ENCODE measurements around the gene DAB1.

Gene DAB1

GRCh38 chr1:57017200-57017599 lies 406.7 kb downstream of the DAB1 start:
- H3K4me1 ChIP-seq (ENCODE audit: control insufficient read depth, low read length) = no peaks in the 10 kb centered on the region
- no peak overlapping the region for H3K27ac ChIP-seq (ENCODE audit: low read depth, low read length)
- no peaks in the 10 kb centered on the region for H3K9me2 ChIP-seq (replicated peaks; ENCODE audit: control insufficient read depth, low read length)
- no peak overlapping the region for H3K4me2 ChIP-seq (ENCODE audit: low read length)
- H3K27me3 ChIP-seq (ENCODE audit: control insufficient read depth, low read length) = no peaks in the 10 kb centered on the region
- TF ChIP-seq CTCF (IDR thresholded peaks at IDR 0.05; ENCODE audit: low read depth, low read length, poor library complexity, severe bottlenecking) (no peak), EZH2phosphoT487 (IDR thresholded peaks at IDR 0.05; ENCODE audit: borderline replicate concordance, low read length) (no peak)
- H3F3A ChIP-seq (ENCODE audit: control insufficient read depth, insufficient read depth) = no peaks in the 10 kb centered on the region
- H4K20me1 ChIP-seq (ENCODE audit: control insufficient read depth, insufficient read depth, low read depth, low read length) = no peaks in the 10 kb centered on the region
- no peaks in the 10 kb centered on the region for H3K9me3 ChIP-seq (ENCODE audit: control insufficient read depth, insufficient read depth, low read length)
- H3K79me2 ChIP-seq (ENCODE audit: control insufficient read depth, low read length) = no peaks in the 10 kb centered on the region
- no peaks in the 10 kb centered on the region for H3K36me3 ChIP-seq (ENCODE audit: control insufficient read depth, low read length)
- H3K4me3 ChIP-seq (ENCODE audit: low read length) = no peak overlapping the region

GRCh38 chr1:57015071-57015470 lies 408.8 kb downstream of the DAB1 start:
- Histone ChIP-seq H3K9me3 (ENCODE audit: control insufficient read depth, insufficient read depth, low read length) (no peaks in the 10 kb centered on the region), H4K20me1 (ENCODE audit: control insufficient read depth, insufficient read depth, low read depth, low read length) (no peaks in the 10 kb centered on the region), H3K27ac (ENCODE audit: low read depth, low read length) (no peak overlapping the region), H3K27me3 (ENCODE audit: control insufficient read depth, low read length) (no peaks in the 10 kb centered on the region), H3K9me2 (replicated peaks; ENCODE audit: control insufficient read depth, low read length) (no peaks in the 10 kb centered on the region), H3K36me3 (ENCODE audit: control insufficient read depth, low read length) (no peaks in the 10 kb centered on the region), H3K4me2 (ENCODE audit: low read length) (no peak overlapping the region), H3F3A (ENCODE audit: control insufficient read depth, insufficient read depth) (no peaks in the 10 kb centered on the region), H3K4me3 (ENCODE audit: low read length) (no peak overlapping the region), H3K4me1 (ENCODE audit: control insufficient read depth, low read length) (no peaks in the 10 kb centered on the region), H3K79me2 (ENCODE audit: control insufficient read depth, low read length) (no peaks in the 10 kb centered on the region)
- TF ChIP-seq CTCF (IDR thresholded peaks at IDR 0.05; ENCODE audit: low read depth, low read length, poor library complexity, severe bottlenecking) (no peak), EZH2phosphoT487 (IDR thresholded peaks at IDR 0.05; ENCODE audit: borderline replicate concordance, low read length) (no peak)

- TF ChIP-seq EZH2phosphoT487 (IDR thresholded peaks at IDR 0.05; ENCODE audit: borderline replicate concordance, low read length) (no peak), CTCF (IDR thresholded peaks at IDR 0.05; ENCODE audit: low read depth, low read length, poor library complexity, severe bottlenecking) (no peak)
- no peak overlapping the region for H3K4me2 ChIP-seq (ENCODE audit: low read length)
- no peaks in the 10 kb centered on the region for H3K4me1 ChIP-seq (ENCODE audit: control insufficient read depth, low read length)
- no peaks in the 10 kb centered on the region for H3K36me3 ChIP-seq (ENCODE audit: control insufficient read depth, low read length)
- H3F3A ChIP-seq (ENCODE audit: control insufficient read depth, insufficient read depth) = no peaks in the 10 kb centered on the region
- H3K79me2 ChIP-seq (ENCODE audit: control insufficient read depth, low read length) = no peaks in the 10 kb centered on the region
- no peaks in the 10 kb centered on the region for H3K9me2 ChIP-seq (replicated peaks; ENCODE audit: control insufficient read depth, low read length)
- H3K4me3 ChIP-seq (ENCODE audit: low read length) = no peak overlapping the region
- no peaks in the 10 kb centered on the region for H4K20me1 ChIP-seq (ENCODE audit: control insufficient read depth, insufficient read depth, low read depth, low read length)
- no peaks in the 10 kb centered on the region for H3K27me3 ChIP-seq (ENCODE audit: control insufficient read depth, low read length)
- H3K27ac ChIP-seq (ENCODE audit: low read depth, low read length) = no peak overlapping the region
- H3K9me3 ChIP-seq (ENCODE audit: control insufficient read depth, insufficient read depth, low read length) = no peaks in the 10 kb centered on the region
These were observed 410.3 kb downstream of the DAB1 start for GRCh38 chr1:57013522-57013921.

- no peaks in the 10 kb centered on the region for H3K36me3 ChIP-seq (ENCODE audit: control insufficient read depth, low read length)
- no peaks in the 10 kb centered on the region for H4K20me1 ChIP-seq (ENCODE audit: control insufficient read depth, insufficient read depth, low read depth, low read length)
- no peaks in the 10 kb centered on the region for H3K9me2 ChIP-seq (replicated peaks; ENCODE audit: control insufficient read depth, low read length)
- H3K79me2 ChIP-seq (ENCODE audit: control insufficient read depth, low read length) = no peaks in the 10 kb centered on the region
- no peak for TF ChIP-seq EZH2phosphoT487 (IDR thresholded peaks at IDR 0.05; ENCODE audit: borderline replicate concordance, low read length)
- TF ChIP-seq CTCF (IDR thresholded peaks at IDR 0.05; ENCODE audit: low read depth, low read length, poor library complexity, severe bottlenecking) = no peak
- H3K27ac ChIP-seq (ENCODE audit: low read depth, low read length) = no peak overlapping the region
- H3K4me1 ChIP-seq (ENCODE audit: control insufficient read depth, low read length) = no peaks in the 10 kb centered on the region
- no peak overlapping the region for H3K4me2 ChIP-seq (ENCODE audit: low read length)
- no peaks in the 10 kb centered on the region for H3K27me3 ChIP-seq (ENCODE audit: control insufficient read depth, low read length)
- no peaks in the 10 kb centered on the region for H3K9me3 ChIP-seq (ENCODE audit: control insufficient read depth, insufficient read depth, low read length)
- no peaks in the 10 kb centered on the region for H3F3A ChIP-seq (ENCODE audit: control insufficient read depth, insufficient read depth)
- no peak overlapping the region for H3K4me3 ChIP-seq (ENCODE audit: low read length)
These were observed 411.5 kb downstream of the DAB1 start for GRCh38 chr1:57012315-57012714.

Measured in DOHH2 (cell line).